ENCODE results near the gene PREP. TPM values are rescaled to one million over a fixed set of nuclear protein-coding genes. Genes with fewer than 3 reads are reported as not detected.

PREP gene
- polyA plus RNA-seq, 2 of the 4 experiments (the other 2 are of a cell fraction) = 18.9 to 29.7 TPM

DNA sequence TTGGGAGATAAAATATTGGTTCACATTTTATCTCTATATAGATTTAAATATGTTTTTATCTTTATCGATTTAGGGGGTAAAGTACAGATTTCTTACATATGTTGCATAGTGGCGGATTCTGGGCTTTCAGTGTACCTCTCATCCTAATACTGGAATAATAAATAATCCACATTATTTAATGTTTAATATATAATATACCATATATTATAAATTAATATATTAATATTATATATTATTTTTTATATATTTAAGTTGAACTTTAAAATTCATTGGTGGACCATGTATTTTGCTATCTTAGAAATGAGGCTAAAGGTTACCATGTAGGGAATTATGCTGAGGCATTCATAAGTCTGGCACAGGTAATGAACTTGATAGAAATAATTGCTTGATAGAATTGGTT, 133.5 kb downstream of the PREP start:
- FAIRE-seq (no peak), ATAC-seq (no peak), DNase-seq (ENCODE audit: low read depth in 1 of 2, low spot score in 1 of 2) (no peak)
- Histone ChIP-seq H3K4me3 (no peak overlapping the region), H3K9me3 (no peaks in the 10 kb centered on the region; the same call in 2 of the 3 replicates), H3K4me2 (no peak overlapping the region), H3K4me1 (0 out of 3 replicates have a peak, but pooled peaks cover 3% of the 10 kb centered on the region), H3K27ac (no peak overlapping the region)
- ChIA-PET CTCF (no interaction called here), POLR2A (no interaction called here)
- WGBS (ENCODE audit: missing lambda C conversion rate) = 92% methylated on average over 2 of the region's 2 CpGs
- TF ChIP-seq MAFK (IDR thresholded peaks at IDR 0.05; ENCODE audit: partially characterized antibody) = no peak
- no peak for TF ChIP-seq HOXA7 (CRISPR knock-in tag; IDR thresholded peaks at IDR 0.05)
- no peak for TF ChIP-seq RCOR1 (IDR thresholded peaks at IDR 0.05; ENCODE audit: low read depth, low read length)
- TF ChIP-seq, protein P1, sequence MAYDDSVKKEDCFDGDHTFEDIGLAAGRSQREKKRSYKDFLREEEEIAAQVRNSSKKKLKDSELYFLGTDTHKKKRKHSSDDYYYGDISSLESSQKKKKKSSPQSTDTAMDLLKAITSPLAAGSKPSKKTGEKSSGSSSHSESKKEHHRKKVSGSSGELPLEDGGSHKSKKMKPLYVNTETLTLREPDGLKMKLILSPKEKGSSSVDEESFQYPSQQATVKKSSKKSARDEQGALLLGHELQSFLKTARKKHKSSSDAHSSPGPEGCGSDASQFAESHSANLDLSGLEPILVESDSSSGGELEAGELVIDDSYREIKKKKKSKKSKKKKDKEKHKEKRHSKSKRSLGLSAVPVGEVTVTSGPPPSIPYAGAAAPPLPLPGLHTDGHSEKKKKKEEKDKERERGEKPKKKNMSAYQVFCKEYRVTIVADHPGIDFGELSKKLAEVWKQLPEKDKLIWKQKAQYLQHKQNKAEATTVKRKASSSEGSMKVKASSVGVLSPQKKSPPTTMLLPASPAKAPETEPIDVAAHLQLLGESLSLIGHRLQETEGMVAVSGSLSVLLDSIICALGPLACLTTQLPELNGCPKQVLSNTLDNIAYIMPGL (CRISPR knock-in tag; IDR thresholded peaks at IDR 0.05; ENCODE audit: borderline replicate concordance) = no peak
- TF ChIP-seq POLR2AphosphoS2 (conservative IDR thresholded peaks at IDR 0.05; ENCODE audit: low read length) = no peak
- no peak for TF ChIP-seq ZC3H11A (IDR thresholded peaks at IDR 0.05)
- TF ChIP-seq BHLHE40 (IDR thresholded peaks at IDR 0.05; ENCODE audit: low read depth, low read length) = no peak
- no peak for TF ChIP-seq ZNF302 (CRISPR knock-in tag; IDR thresholded peaks at IDR 0.05)
- TF ChIP-seq, protein P2, sequence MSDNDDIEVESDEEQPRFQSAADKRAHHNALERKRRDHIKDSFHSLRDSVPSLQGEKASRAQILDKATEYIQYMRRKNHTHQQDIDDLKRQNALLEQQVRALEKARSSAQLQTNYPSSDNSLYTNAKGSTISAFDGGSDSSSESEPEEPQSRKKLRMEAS (IDR thresholded peaks at IDR 0.05) = no peak

DNA sequence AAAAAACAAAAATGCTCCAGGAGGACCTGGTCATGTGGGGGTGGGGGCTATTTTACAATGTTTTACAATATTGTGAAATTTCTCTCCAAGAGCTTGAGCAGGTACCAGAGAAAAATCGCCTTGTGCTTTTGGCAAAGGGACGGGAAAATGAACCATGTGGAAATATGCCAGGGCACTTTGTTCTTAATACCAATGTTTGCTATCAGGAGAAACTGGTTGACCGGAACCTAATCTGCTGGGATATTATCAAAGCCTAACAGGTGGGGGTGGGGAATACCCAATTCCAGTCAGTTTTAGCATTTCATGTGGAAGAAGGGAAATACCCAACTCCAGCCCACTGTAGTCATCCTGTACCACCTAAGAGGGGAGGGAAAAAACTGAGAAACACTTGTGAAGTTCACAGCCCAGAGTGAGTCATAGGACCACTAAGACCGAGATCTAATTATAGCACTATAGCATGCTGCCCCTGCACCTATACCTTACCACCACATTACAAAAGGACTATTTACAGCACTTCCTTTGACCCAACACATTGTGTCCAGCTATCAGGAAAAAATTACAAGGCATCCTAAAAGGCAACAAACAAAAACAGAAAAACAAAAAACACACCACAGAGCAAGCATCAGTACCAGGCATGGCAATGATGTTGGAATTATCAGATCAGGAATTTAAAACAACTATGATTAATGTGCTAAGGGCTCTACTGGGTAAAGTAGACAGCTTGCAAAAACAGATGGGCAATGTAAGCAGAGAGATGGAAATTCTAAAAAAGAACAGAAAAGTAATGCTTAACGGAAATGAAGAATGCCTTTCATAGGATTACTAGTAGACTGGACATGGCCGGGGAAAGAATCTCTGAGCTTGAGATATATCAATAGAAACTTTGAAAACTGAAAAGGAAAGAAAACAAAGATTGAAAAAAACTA, 138.9 kb downstream of the PREP start:
- ChIA-PET CTCF (interaction anchor here (0.7 to 1.5 kb wide), 2 partner anchors 176 to 1539 kb away, joined by 3 to 5 read pairs; no protein-coding TSS in a partner anchor), POLR2A (no interaction called here)
- H3K27ac ChIP-seq = no peak overlapping the region
- TF ChIP-seq, protein P3, sequence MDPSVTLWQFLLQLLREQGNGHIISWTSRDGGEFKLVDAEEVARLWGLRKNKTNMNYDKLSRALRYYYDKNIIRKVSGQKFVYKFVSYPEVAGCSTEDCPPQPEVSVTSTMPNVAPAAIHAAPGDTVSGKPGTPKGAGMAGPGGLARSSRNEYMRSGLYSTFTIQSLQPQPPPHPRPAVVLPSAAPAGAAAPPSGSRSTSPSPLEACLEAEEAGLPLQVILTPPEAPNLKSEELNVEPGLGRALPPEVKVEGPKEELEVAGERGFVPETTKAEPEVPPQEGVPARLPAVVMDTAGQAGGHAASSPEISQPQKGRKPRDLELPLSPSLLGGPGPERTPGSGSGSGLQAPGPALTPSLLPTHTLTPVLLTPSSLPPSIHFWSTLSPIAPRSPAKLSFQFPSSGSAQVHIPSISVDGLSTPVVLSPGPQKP (IDR thresholded peaks at IDR 0.05; ENCODE audit: low read depth, low read length) = no peak
- TF ChIP-seq, protein P2 (IDR thresholded peaks at IDR 0.05) = no peak
- TF ChIP-seq, protein P4, sequence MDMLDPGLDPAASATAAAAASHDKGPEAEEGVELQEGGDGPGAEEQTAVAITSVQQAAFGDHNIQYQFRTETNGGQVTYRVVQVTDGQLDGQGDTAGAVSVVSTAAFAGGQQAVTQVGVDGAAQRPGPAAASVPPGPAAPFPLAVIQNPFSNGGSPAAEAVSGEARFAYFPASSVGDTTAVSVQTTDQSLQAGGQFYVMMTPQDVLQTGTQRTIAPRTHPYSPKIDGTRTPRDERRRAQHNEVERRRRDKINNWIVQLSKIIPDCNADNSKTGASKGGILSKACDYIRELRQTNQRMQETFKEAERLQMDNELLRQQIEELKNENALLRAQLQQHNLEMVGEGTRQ (IDR thresholded peaks at IDR 0.05) = no peak
- TF ChIP-seq FOSB (CRISPR knock-in tag; IDR thresholded peaks at IDR 0.05) (no peak), ZFP36 (IDR thresholded peaks at IDR 0.05; ENCODE audit: borderline replicate concordance, partially characterized antibody) (no peak), HEYL (CRISPR knock-in tag; IDR thresholded peaks at IDR 0.05) (no peak), NR3C1 (IDR thresholded peaks at IDR 0.05) (no peak)
- WGBS (ENCODE audit: missing lambda C conversion rate) = 74% methylated on average over 6 of the region's 6 CpGs
- no peak overlapping the region for H3K4me2 ChIP-seq
- no peak for FAIRE-seq
- H3K9me3 ChIP-seq = no peaks in the 10 kb centered on the region; the same call in 2 of the 3 replicates
- no peak for ATAC-seq
- no peaks in the 10 kb centered on the region for H3K4me1 ChIP-seq
- no peak overlapping the region for H3K4me3 ChIP-seq
- DNase-seq (ENCODE audit: low read depth in 1 of 2, low spot score in 1 of 2) = no peak

All from A549 (cell line).